Measurements from ENCODE around the gene BCR.
"Not testable (repeated sequence)": the region's sequence is repeated elsewhere in the genome, so short reads cannot be mapped to it uniquely, and the experiment has no call there.

Gene BCR

GRCh38 chr22:23318316-23318715, 138.0 kb downstream of the BCR start:
- DNase-seq (ENCODE audit: low spot score), result not testable (repeated sequence)

GRCh38 chr22:23322497-23323080, 142.3 kb downstream of the BCR start:
- DNase-seq (ENCODE audit: low spot score), result not testable (repeated sequence)

- DNase-seq (ENCODE audit: low spot score), result not testable (repeated sequence)
Observed at GRCh38 chr22:23323960-23324688, 143.8 kb downstream of the BCR start.

- DNase-seq (ENCODE audit: low spot score), result no peak
Observed at GRCh38 chr22:23325183-23325582, 144.9 kb downstream of the BCR start.

- not testable (repeated sequence) for DNase-seq (ENCODE audit: low spot score)
Observed at GRCh38 chr22:23333822-23334221, 153.5 kb downstream of the BCR start.

GRCh38 chr22:23337672-23338071, 157.4 kb downstream of the BCR start:
- DNase-seq (ENCODE audit: low spot score), result not testable (repeated sequence)

- DNase-seq (ENCODE audit: low spot score), result not testable (repeated sequence)
Observed at GRCh38 chr22:23341942-23342695, 161.8 kb downstream of the BCR start.

GRCh38 chr22:23351321-23351720, 171.0 kb downstream of the BCR start:
- no peak for DNase-seq (ENCODE audit: low spot score)

- DNase-seq (ENCODE audit: low spot score), result no peak
Observed at GRCh38 chr22:23353004-23353403, 172.7 kb downstream of the BCR start.

GRCh38 chr22:23353696-23354095, 173.4 kb downstream of the BCR start:
- no peak for DNase-seq (ENCODE audit: low spot score)

GRCh38 chr22:23356094-23356493, 175.8 kb downstream of the BCR start:
- DNase-seq (ENCODE audit: low spot score), result no peak

GRCh38 chr22:23357053-23357452, 176.7 kb downstream of the BCR start:
- no peak for DNase-seq (ENCODE audit: low spot score)

- no peak for DNase-seq (ENCODE audit: low spot score)
Observed at GRCh38 chr22:23359583-23360123, 179.3 kb downstream of the BCR start.

- no peak for DNase-seq (ENCODE audit: low spot score)
Observed at GRCh38 chr22:23361676-23362075, 181.4 kb downstream of the BCR start.

- no peak for DNase-seq (ENCODE audit: low spot score)
Observed at GRCh38 chr22:23363683-23364082, 183.4 kb downstream of the BCR start.

GRCh38 chr22:23364389-23364788, 184.1 kb downstream of the BCR start:
- DNase-seq (ENCODE audit: low spot score), result no peak

GRCh38 chr22:23365524-23365923, 185.2 kb downstream of the BCR start:
- no peak for DNase-seq (ENCODE audit: low spot score)

GRCh38 chr22:23365961-23366360, 185.7 kb downstream of the BCR start:
- no peak for DNase-seq (ENCODE audit: low spot score)

GRCh38 chr22:23367196-23367595, 186.9 kb downstream of the BCR start:
- DNase-seq (ENCODE audit: low spot score), result not testable (repeated sequence)

All from SW480 (cell line).